Right lung (tissue), 5 donors: Measurements from ENCODE around the gene CCL22. TPM values are rescaled to one million over a fixed set of nuclear protein-coding genes. Genes with fewer than 3 reads are reported as not detected.
"Not testable (repeated sequence)": the region's sequence is repeated elsewhere in the genome, so short reads cannot be mapped to it uniquely, and the experiment has no call there.

Source experiments
- DNase-seq, 2 donors: peaks; one replicate each; pipeline ENCODE4 v3.0.0-alpha.2; 2013
- polyA plus RNA-seq, 5 donors: library from polyadenylated mRNA; unstranded; fragments of 120-200 nt; gene quantifications; one replicate each; pipeline versions ENCODE4 v1.2.1 to v1.2.3, GENCODE V29; 2013; ENCODE audit warnings: inconsistent platforms in 1 of 5, low replicate concordance in 1 of 5; ENCODE audit not compliant: insufficient read length in 5 of 5, insufficient read depth in 1 of 5

CCL22 gene
- polyA plus RNA-seq, 5 donors = 0.15 to 0.39 (median 0.22) TPM

- DNase-seq = no peak
Observed at GRCh38 chr16:57392694-57393093, 34.1 kb downstream of the CCL22 start.

DNA sequence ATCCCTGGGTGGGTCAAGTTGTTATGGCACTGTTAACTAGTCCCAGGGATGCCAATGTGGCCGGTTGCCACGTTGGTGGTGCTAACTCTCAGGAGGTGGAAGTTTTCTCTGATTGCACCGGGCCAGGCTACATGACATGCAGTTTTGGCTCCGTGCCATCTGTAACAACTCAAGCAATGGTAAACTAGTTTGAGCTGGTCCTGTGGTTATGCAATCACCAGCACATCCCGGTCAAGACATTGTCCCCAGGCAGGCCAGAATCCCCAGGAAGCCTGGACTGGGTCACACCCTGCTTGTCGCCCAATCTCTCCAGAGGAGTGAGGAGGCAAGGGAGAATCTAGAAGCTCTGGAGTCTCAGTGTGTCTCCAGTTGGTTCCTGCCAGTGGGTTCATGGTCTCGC, 35.9 kb downstream of the CCL22 start:
- no peak for DNase-seq

- DNase-seq = no peak
Observed at GRCh38 chr16:57395026-57395425, 36.4 kb downstream of the CCL22 start.

DNA sequence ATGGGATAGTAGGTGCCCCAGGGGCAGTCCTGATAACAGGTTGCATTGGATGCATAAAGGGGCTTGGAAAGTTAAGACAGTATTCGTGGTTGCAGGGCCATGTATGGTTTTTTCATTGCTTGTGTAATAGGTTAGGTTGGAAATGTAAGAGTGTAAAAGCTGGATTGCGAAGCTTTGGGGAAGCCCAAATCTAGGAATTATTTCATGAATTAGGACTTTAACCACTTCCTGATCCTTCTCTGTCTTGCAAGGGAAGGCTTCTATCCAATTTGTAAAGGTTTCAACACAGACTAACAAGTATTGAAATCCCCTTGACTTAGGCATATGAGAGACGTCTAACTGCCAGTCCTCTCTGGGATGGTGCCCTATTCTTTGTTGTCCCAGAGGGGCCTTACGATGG, 38.2 kb downstream of the CCL22 start:
- DNase-seq = no peak

GRCh38 chr16:57397493-57397892, 38.9 kb downstream of the CCL22 start:
- not testable (repeated sequence) for DNase-seq

GRCh38 chr16:57401943-57402640, 43.5 kb downstream of the CCL22 start:
- DNase-seq = no peak

DNA sequence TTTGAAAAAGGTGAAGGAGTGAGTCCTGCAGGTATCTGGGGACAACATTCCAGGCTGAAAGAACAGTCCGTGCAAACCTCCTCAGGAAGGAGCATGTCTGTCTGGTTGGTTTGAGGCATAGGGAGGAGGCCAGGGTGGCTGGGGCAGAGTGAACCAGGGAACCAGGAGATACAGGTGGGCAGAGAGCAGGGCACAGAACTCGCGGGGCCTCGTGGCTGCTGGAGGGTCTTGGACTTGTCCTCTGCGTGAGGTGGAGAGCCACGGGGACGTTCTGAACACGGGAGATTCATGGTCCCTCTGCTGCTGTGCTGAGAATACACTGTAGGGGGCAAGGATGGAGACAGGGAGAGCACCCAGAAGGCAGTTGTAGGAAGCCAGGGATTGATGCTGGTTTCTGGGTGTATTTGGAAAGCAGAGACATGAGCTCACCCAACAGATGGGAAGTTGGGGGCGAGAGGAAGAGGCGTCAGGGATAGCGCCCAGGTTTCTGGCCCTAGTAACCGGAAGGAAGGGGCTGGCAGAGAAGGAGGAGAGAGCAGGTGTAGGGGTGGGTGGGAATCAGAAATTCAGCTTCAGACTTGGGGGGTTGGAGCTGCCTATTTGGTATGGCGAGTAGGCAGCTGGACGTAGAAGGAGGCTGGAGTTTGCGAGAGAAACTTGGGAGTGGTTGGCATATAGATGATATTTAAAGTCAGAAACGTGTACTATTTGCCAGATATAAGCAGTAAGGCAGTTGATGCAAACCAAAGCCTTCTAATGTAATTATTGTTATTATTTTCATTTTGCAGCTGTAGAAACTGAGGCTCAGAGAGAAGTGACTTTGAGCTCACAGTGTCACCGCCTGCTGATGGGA, 45.6 kb downstream of the CCL22 start, which contains the start of gene CCL17:
Gene CCL17, plus strand, starts transcription at position 803 of the 853 bp plus-strand sequence. CDS start 9,166 bp downstream, outside the sequence.
- DNase-seq = no peak

DNA sequence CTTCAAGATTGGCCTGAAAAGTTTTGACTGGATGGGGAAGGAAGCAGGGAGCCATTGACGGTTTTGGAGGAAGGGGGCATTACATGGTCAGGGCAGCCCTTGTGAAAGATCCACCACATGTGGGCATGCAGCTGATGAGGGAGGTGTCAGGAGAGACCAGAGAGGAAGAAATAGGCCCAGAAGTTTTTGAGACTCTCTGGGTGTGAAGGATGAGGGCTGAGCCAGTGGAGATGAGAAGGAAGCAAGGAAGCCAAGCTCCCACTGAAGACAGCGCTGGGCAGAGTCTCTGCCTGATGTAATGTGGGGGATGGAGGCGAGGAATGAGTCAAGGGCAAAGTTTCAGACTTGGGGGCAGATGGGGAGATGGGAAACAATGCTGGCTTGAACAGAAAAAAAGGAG, 46.5 kb downstream of the CCL22 start:
- DNase-seq = no peak

DNA sequence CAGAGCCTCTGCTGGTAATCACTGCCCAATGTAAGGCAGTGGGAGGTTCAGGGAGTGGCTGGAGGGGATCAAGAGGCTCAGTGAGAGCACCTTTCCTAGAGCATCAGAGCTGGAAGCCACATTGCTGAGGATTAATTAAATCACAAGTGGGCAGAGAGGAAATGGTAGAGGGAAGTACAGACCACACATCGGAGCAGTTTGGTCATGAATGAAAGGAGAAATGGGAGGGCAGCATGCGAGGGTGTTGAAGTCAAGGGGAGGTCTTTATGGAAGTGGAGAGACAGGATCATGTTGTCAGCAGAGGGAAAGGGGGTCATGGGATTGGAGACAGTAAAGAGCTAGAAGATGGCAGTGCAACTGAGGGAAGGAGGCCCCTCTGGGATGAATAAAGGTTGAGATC, 48.3 kb downstream of the CCL22 start:
- DNase-seq = no peak

- no peak for DNase-seq
Observed at GRCh38 chr16:57407521-57408353, 49.2 kb downstream of the CCL22 start.

DNA sequence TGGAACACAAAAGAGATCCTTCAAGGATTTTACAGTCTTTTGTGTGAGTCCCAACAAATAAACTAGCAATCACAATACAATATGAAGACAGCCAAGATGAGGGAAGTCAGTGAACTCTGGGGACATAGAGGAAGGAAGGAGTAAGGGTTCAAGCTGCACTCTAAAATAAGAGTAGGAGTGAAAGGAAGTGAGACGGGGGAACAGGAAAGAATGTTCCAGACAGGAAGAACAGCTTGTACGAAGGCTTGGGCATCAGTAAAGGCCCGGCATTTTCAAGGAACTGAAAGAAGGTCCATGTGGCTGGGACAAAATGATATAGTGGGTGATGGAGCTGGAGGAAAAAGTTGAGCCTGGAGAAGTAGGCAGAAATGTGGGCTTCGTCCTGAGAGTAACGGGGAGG, 50.5 kb downstream of the CCL22 start:
- no peak for DNase-seq

GRCh38 chr16:57409870-57410587, 51.4 kb downstream of the CCL22 start:
- no peak for DNase-seq

DNA sequence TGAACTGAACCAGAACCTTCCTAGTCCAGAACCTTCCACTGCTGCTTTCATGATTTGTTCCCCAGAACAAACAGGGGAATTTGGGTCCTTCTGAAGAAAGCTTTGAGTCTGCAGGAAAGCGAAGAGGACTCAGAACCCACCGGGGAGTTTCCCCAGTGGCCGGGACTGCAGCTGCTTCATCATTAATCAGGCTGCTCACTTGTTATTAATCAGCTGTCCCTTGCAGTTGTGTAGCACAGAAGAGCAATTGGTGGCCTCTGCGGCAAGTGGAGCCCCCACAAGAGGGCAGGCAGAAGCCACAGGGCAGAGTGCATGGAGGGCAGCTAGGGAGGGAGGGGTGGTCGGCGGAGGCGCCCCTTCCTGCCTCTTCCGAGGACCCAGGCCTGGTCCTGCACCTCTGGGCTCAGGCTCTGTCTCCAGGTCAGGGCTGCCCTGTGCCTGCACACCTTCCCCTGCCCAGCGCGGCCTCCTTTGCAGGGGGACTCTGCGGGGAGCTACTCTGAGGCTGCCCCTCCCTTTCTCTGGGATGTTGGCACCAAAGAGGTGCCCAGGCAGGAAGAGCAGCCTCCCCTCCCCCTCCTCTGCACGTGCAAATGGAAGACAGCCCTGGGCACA, 52.9 kb downstream of the CCL22 start:
- DNase-seq = no peak

GRCh38 chr16:57412584-57412983, 54.0 kb downstream of the CCL22 start:
- no peak for DNase-seq

GRCh38 chr16:57413301-57413730, 54.7 kb downstream of the CCL22 start:
- DNase-seq = no peak

DNA sequence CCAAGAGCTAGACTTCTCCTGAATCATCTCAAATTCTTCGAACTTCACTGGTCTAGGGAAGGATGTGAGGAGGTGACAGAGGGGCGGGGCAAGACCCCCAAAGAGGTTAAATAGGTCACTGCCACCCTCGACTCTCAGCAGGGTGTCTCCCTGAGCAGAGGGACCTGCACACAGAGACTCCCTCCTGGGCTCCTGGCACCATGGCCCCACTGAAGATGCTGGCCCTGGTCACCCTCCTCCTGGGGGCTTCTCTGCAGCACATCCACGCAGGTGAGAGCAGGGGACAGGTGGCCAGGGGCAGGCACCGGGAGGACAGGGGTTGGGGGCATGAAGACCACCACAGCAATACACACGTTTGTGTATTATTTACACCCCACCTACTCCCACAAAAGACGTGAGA, 55.1 kb downstream of the CCL22 start:
- no peak for DNase-seq

Other genes starting within 250 kb of the CCL22 start
- 100 to 1,000 TPM in 4 of 5 donors, 10 to 100 TPM in 1; 94.0 to 123 (median 115) TPM for gene PSME3IP1, start 172.7 kb upstream of the CCL22 start, polyA plus RNA-seq
- gene RSPRY1, start 172.5 kb upstream of the CCL22 start, polyA plus RNA-seq = 10 to 100 TPM; 31.4 to 50.8 (median 41.4) TPM
- gene ARL2BP, start 113.5 kb upstream of the CCL22 start, polyA plus RNA-seq = 10 to 100 TPM; 64.8 to 81.7 (median 69.6) TPM
- 1 to 10 TPM; 3.2 to 7.5 (median 5.4) TPM for gene PLLP, start 74.1 kb upstream of the CCL22 start, polyA plus RNA-seq
- 10 to 100 TPM in 2 of 5 donors, 1 to 10 TPM in 3; 8.4 to 13.3 (median 9.5) TPM for gene CX3CL1, start 13.7 kb downstream of the CCL22 start, polyA plus RNA-seq
- not detected for gene CCL17, start 46.0 kb downstream of the CCL22 start, polyA plus RNA-seq
- 10 to 100 TPM; 57.9 to 79.3 (median 75.1) TPM for gene CIAPIN1, start 88.6 kb downstream of the CCL22 start, polyA plus RNA-seq
- gene COQ9, start 88.7 kb downstream of the CCL22 start, polyA plus RNA-seq = 10 to 100 TPM; 57.0 to 65.0 (median 59.4) TPM
- gene POLR2C, start 103.9 kb downstream of the CCL22 start, polyA plus RNA-seq = 10 to 100 TPM; 74.4 to 87.6 (median 77.5) TPM
- gene DOK4, start 127.7 kb downstream of the CCL22 start, polyA plus RNA-seq = 10 to 100 TPM; 26.4 to 36.5 (median 30.7) TPM
- gene CCDC102A, start 177.8 kb downstream of the CCL22 start, polyA plus RNA-seq = 10 to 100 TPM; 11.1 to 20.4 (median 14.2) TPM
- gene ADGRG5, start 183.9 kb downstream of the CCL22 start, polyA plus RNA-seq = 1 to 10 TPM in 1 of 5 donors, under 1 TPM in 4; 0.59 to 1.3 (median 0.69) TPM